SK-N-SH treated with all-trans-retinoic acid at 6 μM for 48 hours (cell line): Measurements from ENCODE around the gene GSTA2.
"Not testable (repeated sequence)": the region's sequence is repeated elsewhere in the genome, so short reads cannot be mapped to it uniquely, and the experiment has no call there.

Experiments
- ATAC-seq: fragments of 200-7000 bp; cut with Tn5 transposase; 3 replicates; pipeline ENCODE4 v1.9.1; 2020; ENCODE audit warnings: mild to moderate bottlenecking, moderate library complexity
- ARNTL ChIP-seq: fragments of 450-650 bp; formaldehyde crosslinking; IDR thresholded peaks from 2 replicates; pipeline ENCODE4 v1.5.0; 2020; ENCODE audit warnings: low read depth, mild to moderate bottlenecking, moderate library complexity, borderline replicate concordance
- BACH2 ChIP-seq: fragments of 250-450 bp; sonication (Bioruptor Pico); IDR thresholded peaks from 2 replicates; pipeline ENCODE4 v1.9.0; 2021; ENCODE audit warnings: mild to moderate bottlenecking, borderline replicate concordance
- CSDC2 ChIP-seq: fragments of 250-450 bp; sonication (Bioruptor Pico); IDR thresholded peaks from 2 replicates; pipeline ENCODE4 v1.5.0; 2020; ENCODE audit warnings: mild to moderate bottlenecking, moderate library complexity
- ESRRG ChIP-seq: fragments of 250-450 bp; sonication (Bioruptor Pico); IDR thresholded peaks from 2 replicates; pipeline ENCODE4 v1.6.1; 2021; ENCODE audit warnings: mild to moderate bottlenecking
- GLIS3 ChIP-seq: fragments of 250-450 bp; sonication (Bioruptor Pico); IDR thresholded peaks from 2 replicates; pipeline ENCODE4 v1.5.0; 2020; ENCODE audit warnings: mild to moderate bottlenecking, moderate library complexity
- OSR1 ChIP-seq: fragments of 250-450 bp; sonication (Bioruptor Pico); IDR thresholded peaks from 2 replicates; pipeline ENCODE4 v1.8.0; 2022; ENCODE audit warnings: moderate library complexity, mild to moderate bottlenecking, inconsistent platforms
- PPARA ChIP-seq: fragments of 250-450 bp; sonication (Bioruptor Pico); IDR thresholded peaks from 2 replicates; pipeline ENCODE4 v1.5.0; 2020; ENCODE audit warnings: mild to moderate bottlenecking, borderline replicate concordance
- RARB ChIP-seq: fragments of 250-450 bp; sonication (Bioruptor Pico); IDR thresholded peaks from 2 replicates; pipeline ENCODE4 v1.8.0; 2021; ENCODE audit warnings: mild to moderate bottlenecking, moderate library complexity
- SNAI2 ChIP-seq: fragments of 250-450 bp; sonication (Bioruptor Pico); IDR thresholded peaks from 2 replicates; pipeline ENCODE4 v1.5.0; 2020; ENCODE audit warnings: mild to moderate bottlenecking, moderate library complexity
- TCF4 ChIP-seq: fragments of 250-450 bp; sonication (Bioruptor Pico); IDR thresholded peaks from 2 replicates; pipeline ENCODE4 v1.8.0; 2021; ENCODE audit warnings: mild to moderate bottlenecking, moderate library complexity, borderline replicate concordance
- TOX ChIP-seq: fragments of 250-450 bp; sonication (Bioruptor Pico); IDR thresholded peaks from 2 replicates; pipeline ENCODE4 v1.8.0; 2021; ENCODE audit warnings: mild to moderate bottlenecking, moderate library complexity, borderline replicate concordance
- ZC3H10 ChIP-seq: fragments of 250-450 bp; sonication (Bioruptor Pico); IDR thresholded peaks from 2 replicates; pipeline ENCODE4 v1.5.1; 2021; ENCODE audit warnings: mild to moderate bottlenecking, moderate library complexity
- ZFP3 ChIP-seq: fragments of 250-450 bp; sonication (Bioruptor Pico); IDR thresholded peaks from 2 replicates; pipeline ENCODE4 v1.5.0; 2020; ENCODE audit warnings: mild to moderate bottlenecking, moderate library complexity
- ZFP30 ChIP-seq: fragments of 450-650 bp; formaldehyde crosslinking; IDR thresholded peaks from 2 replicates; pipeline ENCODE4 v1.5.0; 2022; ENCODE audit warnings: mild to moderate bottlenecking, moderate library complexity
- ZNF565 ChIP-seq: fragments of 450-650 bp; formaldehyde crosslinking; conservative IDR thresholded peaks from 2 replicates; pipeline ENCODE4 v1.5.0; 2020; ENCODE audit warnings: low read depth, mild to moderate bottlenecking, moderate library complexity
- ZNF70 ChIP-seq: fragments of 450-650 bp; formaldehyde crosslinking; IDR thresholded peaks from 2 replicates; pipeline ENCODE4 v1.5.0; 2020; ENCODE audit warnings: mild to moderate bottlenecking, moderate library complexity
- ZNF8 ChIP-seq: fragments of 450-650 bp; formaldehyde crosslinking; IDR thresholded peaks from 2 replicates; pipeline ENCODE4 v1.5.0; 2020; ENCODE audit warnings: mild to moderate bottlenecking, moderate library complexity
- TF ChIP-seq, protein P1 (sequence below): fragments of 250-450 bp; sonication (Bioruptor Pico); IDR thresholded peaks from 2 replicates; pipeline ENCODE4 v1.8.0; 2020; ENCODE audit warnings: mild to moderate bottlenecking, moderate library complexity, borderline replicate concordance
- TF ChIP-seq, protein P2 (sequence below): fragments of 250-450 bp; sonication (Bioruptor Pico); IDR thresholded peaks from 2 replicates; pipeline ENCODE4 v1.5.1; 2021; ENCODE audit warnings: mild to moderate bottlenecking, moderate library complexity
- TF ChIP-seq, protein P3 (sequence below): fragments of 250-450 bp; sonication (Bioruptor Pico); IDR thresholded peaks from 2 replicates; pipeline ENCODE4 v1.5.1; 2020; ENCODE audit warnings: low read depth, mild to moderate bottlenecking, moderate library complexity
- TF ChIP-seq, protein P4 (sequence below): fragments of 250-450 bp; sonication (Bioruptor Pico); IDR thresholded peaks from 2 replicates; pipeline ENCODE4 v1.8.0; 2021; ENCODE audit warnings: low read depth, mild to moderate bottlenecking, moderate library complexity, borderline replicate concordance
- TF ChIP-seq, protein P5 (sequence below): fragments of 250-450 bp; sonication (Bioruptor Pico); IDR thresholded peaks from 2 replicates; pipeline ENCODE4 v1.5.0; 2020; ENCODE audit warnings: mild to moderate bottlenecking, moderate library complexity

Gene GSTA2

DNA sequence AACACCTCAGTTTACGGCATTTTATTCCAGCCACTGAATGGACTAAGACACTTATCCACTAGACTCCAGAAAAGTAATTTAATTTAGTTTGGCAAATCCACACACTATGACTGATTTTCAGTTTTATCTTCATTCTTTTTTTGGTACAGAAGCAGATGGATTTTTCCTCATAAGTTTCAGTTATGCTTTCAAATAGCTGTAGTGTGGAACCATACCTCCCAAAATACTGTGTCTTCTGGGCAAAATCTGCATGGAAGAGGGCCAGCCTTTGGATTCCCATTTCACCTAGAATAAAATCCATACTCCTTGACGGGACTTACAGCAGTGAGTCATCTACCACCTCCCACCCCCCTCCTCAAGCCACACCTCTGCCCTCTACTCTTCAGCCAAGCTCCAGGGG, 43.0 kb downstream of the GSTA2 start:
- ATAC-seq, result no peak
- TF ChIP-seq BACH2 (CRISPR knock-in tag), result no peak
- no peak for TF ChIP-seq ZNF565 (CRISPR knock-in tag)

DNA sequence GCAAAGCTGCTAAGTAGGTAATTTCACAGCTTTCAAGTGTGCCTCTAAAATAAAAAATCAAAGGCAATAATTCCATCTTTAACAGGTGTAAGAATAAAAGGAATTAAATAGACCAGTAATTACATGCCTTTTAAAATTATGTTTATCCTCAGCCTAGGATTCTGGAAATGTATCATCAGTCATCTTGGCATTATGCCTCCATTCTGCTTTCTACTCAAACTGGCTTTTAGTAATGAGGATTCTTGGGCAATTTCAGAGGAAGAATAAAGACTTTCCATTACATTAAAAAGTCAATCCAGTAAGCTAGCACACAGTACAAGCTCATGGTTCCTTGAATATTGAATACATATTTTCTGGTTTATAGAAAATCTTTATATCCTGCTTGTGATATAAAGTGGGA, 44.7 kb downstream of the GSTA2 start:
- ATAC-seq, result no peak
- TF ChIP-seq CSDC2 (no peak), ZNF70 (no peak), PPARA (no peak), ZFP30 (CRISPR knock-in tag) (no peak), ZFP3 (CRISPR knock-in tag) (no peak), ESRRG (CRISPR knock-in tag) (no peak), GLIS3 (CRISPR knock-in tag) (no peak), TCF4 (CRISPR knock-in tag) (no peak), RARB (CRISPR knock-in tag) (no peak), OSR1 (CRISPR knock-in tag) (no peak), SNAI2 (no peak), TOX (no peak)
- TF ChIP-seq, protein P1, sequence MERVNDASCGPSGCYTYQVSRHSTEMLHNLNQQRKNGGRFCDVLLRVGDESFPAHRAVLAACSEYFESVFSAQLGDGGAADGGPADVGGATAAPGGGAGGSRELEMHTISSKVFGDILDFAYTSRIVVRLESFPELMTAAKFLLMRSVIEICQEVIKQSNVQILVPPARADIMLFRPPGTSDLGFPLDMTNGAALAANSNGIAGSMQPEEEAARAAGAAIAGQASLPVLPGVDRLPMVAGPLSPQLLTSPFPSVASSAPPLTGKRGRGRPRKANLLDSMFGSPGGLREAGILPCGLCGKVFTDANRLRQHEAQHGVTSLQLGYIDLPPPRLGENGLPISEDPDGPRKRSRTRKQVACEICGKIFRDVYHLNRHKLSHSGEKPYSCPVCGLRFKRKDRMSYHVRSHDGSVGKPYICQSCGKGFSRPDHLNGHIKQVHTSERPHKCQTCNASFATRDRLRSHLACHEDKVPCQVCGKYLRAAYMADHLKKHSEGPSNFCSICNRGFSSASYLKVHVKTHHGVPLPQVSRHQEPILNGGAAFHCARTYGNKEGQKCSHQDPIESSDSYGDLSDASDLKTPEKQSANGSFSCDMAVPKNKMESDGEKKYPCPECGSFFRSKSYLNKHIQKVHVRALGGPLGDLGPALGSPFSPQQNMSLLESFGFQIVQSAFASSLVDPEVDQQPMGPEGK (CRISPR knock-in tag), result no peak
- TF ChIP-seq, protein P2, sequence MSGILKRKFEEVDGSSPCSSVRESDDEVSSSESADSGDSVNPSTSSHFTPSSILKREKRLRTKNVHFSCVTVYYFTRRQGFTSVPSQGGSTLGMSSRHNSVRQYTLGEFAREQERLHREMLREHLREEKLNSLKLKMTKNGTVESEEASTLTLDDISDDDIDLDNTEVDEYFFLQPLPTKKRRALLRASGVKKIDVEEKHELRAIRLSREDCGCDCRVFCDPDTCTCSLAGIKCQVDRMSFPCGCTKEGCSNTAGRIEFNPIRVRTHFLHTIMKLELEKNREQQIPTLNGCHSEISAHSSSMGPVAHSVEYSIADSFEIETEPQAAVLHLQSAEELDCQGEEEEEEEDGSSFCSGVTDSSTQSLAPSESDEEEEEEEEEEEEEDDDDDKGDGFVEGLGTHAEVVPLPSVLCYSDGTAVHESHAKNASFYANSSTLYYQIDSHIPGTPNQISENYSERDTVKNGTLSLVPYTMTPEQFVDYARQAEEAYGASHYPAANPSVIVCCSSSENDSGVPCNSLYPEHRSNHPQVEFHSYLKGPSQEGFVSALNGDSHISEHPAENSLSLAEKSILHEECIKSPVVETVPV (CRISPR knock-in tag), result no peak
- TF ChIP-seq, protein P3, sequence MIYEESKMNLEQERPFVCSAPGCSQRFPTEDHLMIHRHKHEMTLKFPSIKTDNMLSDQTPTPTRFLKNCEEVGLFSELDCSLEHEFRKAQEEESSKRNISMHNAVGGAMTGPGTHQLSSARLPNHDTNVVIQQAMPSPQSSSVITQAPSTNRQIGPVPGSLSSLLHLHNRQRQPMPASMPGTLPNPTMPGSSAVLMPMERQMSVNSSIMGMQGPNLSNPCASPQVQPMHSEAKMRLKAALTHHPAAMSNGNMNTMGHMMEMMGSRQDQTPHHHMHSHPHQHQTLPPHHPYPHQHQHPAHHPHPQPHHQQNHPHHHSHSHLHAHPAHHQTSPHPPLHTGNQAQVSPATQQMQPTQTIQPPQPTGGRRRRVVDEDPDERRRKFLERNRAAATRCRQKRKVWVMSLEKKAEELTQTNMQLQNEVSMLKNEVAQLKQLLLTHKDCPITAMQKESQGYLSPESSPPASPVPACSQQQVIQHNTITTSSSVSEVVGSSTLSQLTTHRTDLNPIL (CRISPR knock-in tag), result no peak

DNA sequence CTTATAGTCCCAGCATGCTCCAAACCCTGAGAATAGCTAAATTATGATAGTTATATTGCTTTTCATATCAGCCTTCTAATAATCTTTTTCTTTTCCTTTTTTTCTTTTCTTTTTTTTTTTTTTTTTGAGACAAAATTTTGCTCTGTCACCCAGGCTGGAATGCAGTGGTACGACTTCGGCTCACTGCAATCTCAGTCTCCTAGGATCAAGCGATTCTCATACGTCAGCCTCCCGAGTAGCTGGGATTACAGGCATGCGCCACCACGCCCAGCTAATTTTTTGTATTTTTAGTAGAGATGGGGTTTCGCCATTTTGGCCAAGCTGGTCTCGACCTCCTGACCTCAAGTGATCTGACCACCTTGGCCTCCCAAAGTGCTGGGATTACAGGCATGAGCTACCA, 48.5 kb downstream of the GSTA2 start:
- ATAC-seq, result not testable (repeated sequence)

DNA sequence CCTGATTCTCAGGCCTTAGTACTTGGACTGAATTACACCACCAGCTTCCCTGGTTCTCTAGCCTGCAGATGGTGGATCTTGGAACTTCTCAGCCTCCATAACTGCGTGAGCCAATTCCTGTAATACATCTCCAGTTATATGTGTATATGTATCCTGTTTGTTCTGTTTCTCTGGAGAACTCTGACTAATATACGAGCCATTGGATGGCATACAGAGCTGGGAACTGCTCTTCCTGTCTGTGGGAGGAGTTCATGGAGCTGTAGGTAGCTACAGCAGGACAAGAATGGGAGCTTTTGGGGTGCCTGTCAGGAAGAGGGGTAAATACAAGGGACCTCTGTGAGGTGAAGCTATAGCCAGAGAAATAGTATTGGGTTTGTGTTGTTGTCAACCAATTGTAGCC, 51.1 kb downstream of the GSTA2 start:
- TF ChIP-seq, protein P4, sequence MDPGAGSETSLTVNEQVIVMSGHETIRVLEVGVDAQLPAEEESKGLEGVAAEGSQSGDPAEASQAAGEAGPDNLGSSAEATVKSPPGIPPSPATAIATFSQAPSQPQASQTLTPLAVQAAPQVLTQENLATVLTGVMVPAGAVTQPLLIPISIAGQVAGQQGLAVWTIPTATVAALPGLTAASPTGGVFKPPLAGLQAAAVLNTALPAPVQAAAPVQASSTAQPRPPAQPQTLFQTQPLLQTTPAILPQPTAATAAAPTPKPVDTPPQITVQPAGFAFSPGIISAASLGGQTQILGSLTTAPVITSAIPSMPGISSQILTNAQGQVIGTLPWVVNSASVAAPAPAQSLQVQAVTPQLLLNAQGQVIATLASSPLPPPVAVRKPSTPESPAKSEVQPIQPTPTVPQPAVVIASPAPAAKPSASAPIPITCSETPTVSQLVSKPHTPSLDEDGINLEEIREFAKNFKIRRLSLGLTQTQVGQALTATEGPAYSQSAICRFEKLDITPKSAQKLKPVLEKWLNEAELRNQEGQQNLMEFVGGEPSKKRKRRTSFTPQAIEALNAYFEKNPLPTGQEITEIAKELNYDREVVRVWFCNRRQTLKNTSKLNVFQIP (CRISPR knock-in tag), result no peak
- TF ChIP-seq TOX (no peak), ZNF8 (no peak), PPARA (no peak), ZC3H10 (CRISPR knock-in tag) (no peak), ZNF565 (CRISPR knock-in tag) (no peak), ZFP30 (CRISPR knock-in tag) (no peak), OSR1 (CRISPR knock-in tag) (no peak), GLIS3 (CRISPR knock-in tag) (no peak), CSDC2 (no peak), ESRRG (CRISPR knock-in tag) (no peak), ZNF70 (no peak), ZFP3 (CRISPR knock-in tag) (no peak), RARB (CRISPR knock-in tag) (no peak), ARNTL (no peak), TCF4 (CRISPR knock-in tag) (no peak)
- TF ChIP-seq, protein P3 (CRISPR knock-in tag), result no peak
- TF ChIP-seq, protein P5, sequence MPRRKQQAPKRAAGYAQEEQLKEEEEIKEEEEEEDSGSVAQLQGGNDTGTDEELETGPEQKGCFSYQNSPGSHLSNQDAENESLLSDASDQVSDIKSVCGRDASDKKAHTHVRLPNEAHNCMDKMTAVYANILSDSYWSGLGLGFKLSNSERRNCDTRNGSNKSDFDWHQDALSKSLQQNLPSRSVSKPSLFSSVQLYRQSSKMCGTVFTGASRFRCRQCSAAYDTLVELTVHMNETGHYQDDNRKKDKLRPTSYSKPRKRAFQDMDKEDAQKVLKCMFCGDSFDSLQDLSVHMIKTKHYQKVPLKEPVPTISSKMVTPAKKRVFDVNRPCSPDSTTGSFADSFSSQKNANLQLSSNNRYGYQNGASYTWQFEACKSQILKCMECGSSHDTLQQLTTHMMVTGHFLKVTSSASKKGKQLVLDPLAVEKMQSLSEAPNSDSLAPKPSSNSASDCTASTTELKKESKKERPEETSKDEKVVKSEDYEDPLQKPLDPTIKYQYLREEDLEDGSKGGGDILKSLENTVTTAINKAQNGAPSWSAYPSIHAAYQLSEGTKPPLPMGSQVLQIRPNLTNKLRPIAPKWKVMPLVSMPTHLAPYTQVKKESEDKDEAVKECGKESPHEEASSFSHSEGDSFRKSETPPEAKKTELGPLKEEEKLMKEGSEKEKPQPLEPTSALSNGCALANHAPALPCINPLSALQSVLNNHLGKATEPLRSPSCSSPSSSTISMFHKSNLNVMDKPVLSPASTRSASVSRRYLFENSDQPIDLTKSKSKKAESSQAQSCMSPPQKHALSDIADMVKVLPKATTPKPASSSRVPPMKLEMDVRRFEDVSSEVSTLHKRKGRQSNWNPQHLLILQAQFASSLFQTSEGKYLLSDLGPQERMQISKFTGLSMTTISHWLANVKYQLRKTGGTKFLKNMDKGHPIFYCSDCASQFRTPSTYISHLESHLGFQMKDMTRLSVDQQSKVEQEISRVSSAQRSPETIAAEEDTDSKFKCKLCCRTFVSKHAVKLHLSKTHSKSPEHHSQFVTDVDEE (CRISPR knock-in tag), result no peak
- TF ChIP-seq, protein P2 (CRISPR knock-in tag), result no peak
- TF ChIP-seq, protein P1 (CRISPR knock-in tag), result no peak
- ATAC-seq, result no peak
